Measurements from ENCODE around the gene NKX2-2. TPM values are rescaled to one million over a fixed set of nuclear protein-coding genes. Genes with fewer than 3 reads are reported as not detected.

The NKX2-2 gene
- total and polyA plus RNA-seq, 2 donors (not counting 1 experiment from before 2014, with no cell fraction given) = not detected

GRCh38 chr20:21519136-21519584 is 5.3 kb upstream of the NKX2-2 start:
- TF ChIP-seq CTCF (conservative IDR thresholded peaks at IDR 0.05 in 1 of 2, IDR thresholded peaks at IDR 0.05 in 1 of 2; ENCODE audit: low read depth in 1 of 2, low read length in 2 of 2) (no peak), EZH2 (IDR thresholded peaks at IDR 0.05; ENCODE audit: low read length, missing control alignments) (no peak)
- Histone ChIP-seq H3K9me3 (ENCODE audit: control insufficient read depth, insufficient read depth, low read depth, low read length) (no peaks in the 10 kb centered on the region), H2AFZ (ENCODE audit: low read length) (no peak overlapping the region), H3K4me1 (ENCODE audit: control insufficient read depth, extremely low read depth, insufficient read depth, low read length) (no peaks in the 10 kb centered on the region), H3K27me3 (ENCODE audit: control insufficient read depth, insufficient read depth, low read length) (peaks cover 87% of the 10 kb centered on the region), H4K20me1 (ENCODE audit: control insufficient read depth, extremely low read depth, insufficient read depth, low read length) (no peaks in the 10 kb centered on the region), H3K4me2 (ENCODE audit: extremely low read depth, insufficient read depth, low read length) (no peak overlapping the region), H3K9ac (ENCODE audit: insufficient read depth, low read length) (no peak overlapping the region), H3K4me3 (replicated peaks in 1 of 4; ENCODE audit: control extremely low read depth in 1 of 4, insufficient read depth in 1 of 4, low read depth in 3 of 4, low read length in 4 of 4) (no peak overlapping the region), H3K36me3 (ENCODE audit: control insufficient read depth, insufficient read depth, low read length) (no peaks in the 10 kb centered on the region), H3K27ac (ENCODE audit: insufficient read depth, low read length) (no peak overlapping the region), H3K79me2 (ENCODE audit: control insufficient read depth, insufficient read depth, low read length) (no peaks in the 10 kb centered on the region)
- DNase-seq (ENCODE audit: low read depth in 2 of 2) = no peak

DNA sequence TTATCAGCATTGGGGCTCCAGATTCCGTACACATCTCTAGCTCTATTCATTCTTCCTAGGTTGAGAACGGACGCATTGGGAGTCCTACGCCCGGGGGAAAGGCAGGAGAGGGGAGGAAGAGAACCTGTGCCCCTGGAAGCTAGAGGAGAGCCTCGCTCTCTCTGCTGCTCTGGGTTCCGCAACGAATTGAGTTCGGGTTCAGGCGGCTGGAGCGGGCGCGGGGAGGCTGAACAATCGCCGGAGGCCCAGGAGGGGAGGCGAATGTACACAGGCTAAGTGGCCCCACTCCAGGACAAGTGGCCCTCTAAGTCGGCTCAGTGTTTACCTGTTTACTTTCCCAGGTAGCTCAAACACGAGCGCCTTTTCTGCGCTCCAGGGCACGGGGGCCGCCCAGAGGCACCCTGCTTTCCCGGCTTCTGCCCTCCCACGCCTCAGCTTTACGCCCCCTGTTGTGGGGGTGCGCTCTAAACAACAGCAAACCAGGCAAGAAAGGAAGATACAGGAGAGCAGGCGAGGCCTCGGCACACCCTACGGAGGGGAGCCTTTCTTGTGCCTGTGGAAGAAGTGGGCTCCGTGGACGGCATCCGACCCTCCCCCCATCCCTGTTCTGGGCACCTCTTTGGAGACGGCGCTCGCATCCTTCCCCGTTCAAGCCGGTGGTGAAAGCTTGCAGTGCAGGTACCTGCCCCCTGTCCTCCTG is 4.6 kb upstream of the NKX2-2 start:
- Histone ChIP-seq H3K36me3 (ENCODE audit: control insufficient read depth, insufficient read depth, low read length) (no peaks in the 10 kb centered on the region), H3K4me3 (replicated peaks in 1 of 4; ENCODE audit: control extremely low read depth in 1 of 4, insufficient read depth in 1 of 4, low read depth in 3 of 4, low read length in 4 of 4) (no peak overlapping the region), H2AFZ (ENCODE audit: low read length) (no peak overlapping the region), H3K79me2 (ENCODE audit: control insufficient read depth, insufficient read depth, low read length) (no peaks in the 10 kb centered on the region), H3K27ac (ENCODE audit: insufficient read depth, low read length) (no peak overlapping the region), H4K20me1 (ENCODE audit: control insufficient read depth, extremely low read depth, insufficient read depth, low read length) (no peaks in the 10 kb centered on the region), H3K4me2 (ENCODE audit: extremely low read depth, insufficient read depth, low read length) (no peak overlapping the region), H3K9me3 (ENCODE audit: control insufficient read depth, insufficient read depth, low read depth, low read length) (no peaks in the 10 kb centered on the region), H3K9ac (ENCODE audit: insufficient read depth, low read length) (no peak overlapping the region), H3K27me3 (ENCODE audit: control insufficient read depth, insufficient read depth, low read length) (peaks cover 86% of the 10 kb centered on the region), H3K4me1 (ENCODE audit: control insufficient read depth, extremely low read depth, insufficient read depth, low read length) (no peaks in the 10 kb centered on the region)
- TF ChIP-seq EZH2 (IDR thresholded peaks at IDR 0.05; ENCODE audit: low read length, missing control alignments) (no peak), CTCF (conservative IDR thresholded peaks at IDR 0.05 in 1 of 2, IDR thresholded peaks at IDR 0.05 in 1 of 2; ENCODE audit: low read depth in 1 of 2, low read length in 2 of 2) (no peak)
- no peak for DNase-seq (ENCODE audit: low read depth in 2 of 2)

DNA sequence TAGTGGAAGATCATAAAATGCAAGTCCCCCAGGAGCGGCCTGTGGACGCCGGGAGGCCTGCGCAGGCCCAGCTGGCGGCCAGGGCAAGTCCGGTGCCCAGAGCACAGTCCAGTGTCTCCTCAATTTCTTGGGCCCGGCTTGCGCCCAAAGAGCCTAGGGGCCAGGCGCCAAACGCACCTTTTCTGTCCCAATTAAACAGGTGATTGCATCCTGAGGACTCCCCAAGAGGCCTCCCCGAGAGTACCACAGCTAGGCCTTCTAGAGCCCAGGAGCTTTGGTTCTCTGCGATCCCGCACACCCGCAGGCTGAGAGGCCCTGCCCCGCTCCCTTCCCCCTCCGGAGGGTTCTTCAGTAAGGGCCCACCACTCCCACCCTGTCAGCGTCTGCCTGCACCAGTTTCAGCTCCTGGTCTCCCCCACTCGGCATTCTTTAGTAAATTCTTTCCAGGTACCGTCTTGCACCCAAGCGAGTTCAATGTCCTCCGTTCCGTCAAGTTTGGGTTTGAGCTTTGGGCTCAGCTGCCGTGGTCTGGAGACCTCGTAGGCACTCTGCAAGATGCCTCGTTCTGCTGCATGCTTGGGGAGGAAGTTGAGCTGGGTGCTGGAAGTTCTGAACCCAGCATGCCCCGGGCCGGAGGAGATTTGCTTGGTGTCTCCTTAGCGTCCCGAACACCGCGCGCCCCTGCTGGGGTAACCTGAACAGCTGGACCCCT is 3.9 kb upstream of the NKX2-2 start:
- no peaks in the 10 kb centered on the region for H3K9me3 ChIP-seq (ENCODE audit: control insufficient read depth, insufficient read depth, low read depth, low read length)
- TF ChIP-seq CTCF (conservative IDR thresholded peaks at IDR 0.05 in 1 of 2, IDR thresholded peaks at IDR 0.05 in 1 of 2; ENCODE audit: low read depth in 1 of 2, low read length in 2 of 2) (no peak), EZH2 (IDR thresholded peaks at IDR 0.05; ENCODE audit: low read length, missing control alignments) (no peak)
- H2AFZ ChIP-seq (ENCODE audit: low read length) = no peak overlapping the region
- no peaks in the 10 kb centered on the region for H3K4me1 ChIP-seq (ENCODE audit: control insufficient read depth, extremely low read depth, insufficient read depth, low read length)
- no peaks in the 10 kb centered on the region for H4K20me1 ChIP-seq (ENCODE audit: control insufficient read depth, extremely low read depth, insufficient read depth, low read length)
- no peaks in the 10 kb centered on the region for H3K36me3 ChIP-seq (ENCODE audit: control insufficient read depth, insufficient read depth, low read length)
- H3K79me2 ChIP-seq (ENCODE audit: control insufficient read depth, insufficient read depth, low read length) = no peaks in the 10 kb centered on the region
- peaks cover 86% of the 10 kb centered on the region for H3K27me3 ChIP-seq (ENCODE audit: control insufficient read depth, insufficient read depth, low read length)
- H3K9ac ChIP-seq (ENCODE audit: insufficient read depth, low read length) = no peak overlapping the region
- no peak overlapping the region for H3K27ac ChIP-seq (ENCODE audit: insufficient read depth, low read length)
- no peak overlapping the region for H3K4me3 ChIP-seq (replicated peaks in 1 of 4; ENCODE audit: control extremely low read depth in 1 of 4, insufficient read depth in 1 of 4, low read depth in 3 of 4, low read length in 4 of 4)
- no peak for DNase-seq (ENCODE audit: low read depth in 2 of 2)
- no peak overlapping the region for H3K4me2 ChIP-seq (ENCODE audit: extremely low read depth, insufficient read depth, low read length)
